IPS-18c (cell line): ENCODE data around the gene CPA3.

Experiments
- H3K4me3 ChIP-seq: 2 replicates; pipeline ENCODE4 v1.7.0; 2013; ENCODE audit warnings: low read depth, mild to moderate bottlenecking, low read length, moderate library complexity; ENCODE audit not compliant: insufficient read depth
- H3K9me3 ChIP-seq: one replicate; pipeline ENCODE4 v1.6.1; 2013; ENCODE audit warnings: mild to moderate bottlenecking, low read length, moderate library complexity; ENCODE audit not compliant: control insufficient read depth, insufficient read depth

CPA3 gene

GRCh38 chr3:148852271-148852992 lies 12.7 kb upstream of the CPA3 start:
- Histone ChIP-seq H3K9me3 (no peaks in the 10 kb centered on the region), H3K4me3 (no peak overlapping the region)

GRCh38 chr3:148853076-148853475 lies 12.0 kb upstream of the CPA3 start:
- H3K4me3 ChIP-seq = no peak overlapping the region

GRCh38 chr3:148854061-148854460 lies 11.0 kb upstream of the CPA3 start:
- H3K4me3 ChIP-seq = no peak overlapping the region

More at GRCh38 chr3:148853076-148853475, 12.0 kb upstream of the CPA3 start:
- no peaks in the 10 kb centered on the region for H3K9me3 ChIP-seq

GRCh38 chr3:148856384-148856783 lies 8.7 kb upstream of the CPA3 start:
- Histone ChIP-seq H3K4me3 (no peak overlapping the region), H3K9me3 (no peaks in the 10 kb centered on the region)

More at GRCh38 chr3:148854061-148854460, 11.0 kb upstream of the CPA3 start:
- no peaks in the 10 kb centered on the region for H3K9me3 ChIP-seq

GRCh38 chr3:148857316-148857715 lies 7.8 kb upstream of the CPA3 start:
- Histone ChIP-seq H3K4me3 (no peak overlapping the region), H3K9me3 (no peaks in the 10 kb centered on the region)

- no peak overlapping the region for H3K4me3 ChIP-seq
- H3K9me3 ChIP-seq = no peaks in the 10 kb centered on the region
These were observed 3.7 kb upstream of the CPA3 start for GRCh38 chr3:148861277-148861869.

GRCh38 chr3:148863297-148863696 lies 1.8 kb upstream of the CPA3 start:
- H3K4me3 ChIP-seq = no peak overlapping the region
- no peaks in the 10 kb centered on the region for H3K9me3 ChIP-seq

GRCh38 chr3:148863814-148864213 lies 1.3 kb upstream of the CPA3 start:
- Histone ChIP-seq H3K9me3 (no peaks in the 10 kb centered on the region), H3K4me3 (no peak overlapping the region)

- no peaks in the 10 kb centered on the region for H3K9me3 ChIP-seq
These were observed 1.2 kb downstream of the CPA3 start for GRCh38 chr3:148866261-148866660.

GRCh38 chr3:148873270-148873927 lies 8.3 kb downstream of the CPA3 start:
- Histone ChIP-seq H3K4me3 (no peak overlapping the region), H3K9me3 (no peaks in the 10 kb centered on the region)

More at GRCh38 chr3:148866261-148866660, 1.2 kb downstream of the CPA3 start:
- no peak overlapping the region for H3K4me3 ChIP-seq

- no peak overlapping the region for H3K4me3 ChIP-seq
These were observed 8.9 kb downstream of the CPA3 start for GRCh38 chr3:148873977-148874376.

GRCh38 chr3:148878095-148878494 lies 13.0 kb downstream of the CPA3 start:
- H3K9me3 ChIP-seq = no peaks in the 10 kb centered on the region
- no peak overlapping the region for H3K4me3 ChIP-seq

More at GRCh38 chr3:148873977-148874376, 8.9 kb downstream of the CPA3 start:
- H3K9me3 ChIP-seq = no peaks in the 10 kb centered on the region

- no peak overlapping the region for H3K4me3 ChIP-seq
- no peaks in the 10 kb centered on the region for H3K9me3 ChIP-seq
These were observed 14.2 kb downstream of the CPA3 start for GRCh38 chr3:148879256-148879655.

- H3K9me3 ChIP-seq = no peaks in the 10 kb centered on the region
- no peak overlapping the region for H3K4me3 ChIP-seq
These were observed 15.6 kb downstream of the CPA3 start for GRCh38 chr3:148880681-148881080.

GRCh38 chr3:148881286-148881685 lies 16.2 kb downstream of the CPA3 start:
- Histone ChIP-seq H3K9me3 (no peaks in the 10 kb centered on the region), H3K4me3 (no peak overlapping the region)

- H3K4me3 ChIP-seq = no peak overlapping the region
These were observed 17.2 kb downstream of the CPA3 start for GRCh38 chr3:148882288-148882687.

GRCh38 chr3:148883163-148883562 lies 18.1 kb downstream of the CPA3 start:
- Histone ChIP-seq H3K9me3 (no peaks in the 10 kb centered on the region), H3K4me3 (no peak overlapping the region)

More at GRCh38 chr3:148882288-148882687, 17.2 kb downstream of the CPA3 start:
- H3K9me3 ChIP-seq = no peaks in the 10 kb centered on the region

- H3K4me3 ChIP-seq = no peak overlapping the region
- H3K9me3 ChIP-seq = no peaks in the 10 kb centered on the region
These were observed 19.2 kb downstream of the CPA3 start for GRCh38 chr3:148884261-148884660.
